Activated T-helper 1 cell treated with anti-CD3 and anti-CD28 coated beads, Interleukin-2, amount 50 U/mL, for 16 hours (primary cell): ENCODE measurements around the gene PDZD4.

ENCODE experiments used
- DNase-seq, 2 donors: peaks; one replicate each; pipeline ENCODE4 v3.0.0-alpha.2; 2020; ENCODE audit warnings: low read depth in 1 of 2, low spot score in 1 of 2

Gene PDZD4

DNA sequence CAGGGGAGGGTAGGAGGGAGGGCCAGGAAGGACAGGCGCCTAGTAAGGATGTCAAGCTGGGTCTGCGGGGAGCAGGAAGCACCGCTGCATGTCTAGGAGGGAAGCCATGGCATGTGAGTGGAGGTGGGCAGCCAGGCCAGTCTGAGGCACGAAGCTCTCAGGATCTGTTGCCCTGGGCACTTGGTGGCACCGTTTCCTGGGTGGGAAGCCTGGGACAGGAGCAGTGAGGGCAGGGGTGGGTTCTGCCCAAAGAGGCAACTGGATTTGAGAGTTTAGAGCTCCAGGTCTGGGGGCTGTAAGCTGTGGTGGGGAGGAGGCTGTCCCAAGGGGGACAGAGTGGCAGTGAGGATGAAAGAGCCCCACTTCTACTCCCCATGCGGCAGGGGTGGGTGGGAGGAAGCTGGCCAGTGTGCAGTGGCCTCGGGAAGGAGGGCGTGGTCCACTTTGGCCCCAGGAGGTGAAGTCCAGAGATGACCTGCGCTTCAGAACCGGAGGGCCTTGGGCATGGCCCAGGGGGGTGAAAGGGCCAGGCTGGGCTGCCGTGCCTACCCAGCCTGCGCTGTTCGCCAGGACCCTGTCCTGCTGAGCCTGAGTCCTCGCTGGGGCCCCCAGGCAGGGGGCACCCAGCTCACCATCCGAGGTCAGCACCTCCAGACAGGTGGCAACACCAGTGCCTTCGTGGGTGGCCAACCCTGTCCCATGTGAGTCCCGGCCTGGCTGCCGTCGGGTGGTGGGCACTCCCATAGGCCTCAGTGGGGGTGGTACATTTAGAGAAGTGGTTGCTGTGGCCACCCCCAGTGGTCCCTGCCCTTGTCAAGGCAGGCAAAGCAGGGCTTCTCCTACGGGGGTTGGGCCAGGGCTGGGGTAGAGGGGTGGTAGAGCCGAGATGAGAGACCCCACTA is 57.8 kb downstream of the PDZD4 start:
- DNase-seq = no peak

DNA sequence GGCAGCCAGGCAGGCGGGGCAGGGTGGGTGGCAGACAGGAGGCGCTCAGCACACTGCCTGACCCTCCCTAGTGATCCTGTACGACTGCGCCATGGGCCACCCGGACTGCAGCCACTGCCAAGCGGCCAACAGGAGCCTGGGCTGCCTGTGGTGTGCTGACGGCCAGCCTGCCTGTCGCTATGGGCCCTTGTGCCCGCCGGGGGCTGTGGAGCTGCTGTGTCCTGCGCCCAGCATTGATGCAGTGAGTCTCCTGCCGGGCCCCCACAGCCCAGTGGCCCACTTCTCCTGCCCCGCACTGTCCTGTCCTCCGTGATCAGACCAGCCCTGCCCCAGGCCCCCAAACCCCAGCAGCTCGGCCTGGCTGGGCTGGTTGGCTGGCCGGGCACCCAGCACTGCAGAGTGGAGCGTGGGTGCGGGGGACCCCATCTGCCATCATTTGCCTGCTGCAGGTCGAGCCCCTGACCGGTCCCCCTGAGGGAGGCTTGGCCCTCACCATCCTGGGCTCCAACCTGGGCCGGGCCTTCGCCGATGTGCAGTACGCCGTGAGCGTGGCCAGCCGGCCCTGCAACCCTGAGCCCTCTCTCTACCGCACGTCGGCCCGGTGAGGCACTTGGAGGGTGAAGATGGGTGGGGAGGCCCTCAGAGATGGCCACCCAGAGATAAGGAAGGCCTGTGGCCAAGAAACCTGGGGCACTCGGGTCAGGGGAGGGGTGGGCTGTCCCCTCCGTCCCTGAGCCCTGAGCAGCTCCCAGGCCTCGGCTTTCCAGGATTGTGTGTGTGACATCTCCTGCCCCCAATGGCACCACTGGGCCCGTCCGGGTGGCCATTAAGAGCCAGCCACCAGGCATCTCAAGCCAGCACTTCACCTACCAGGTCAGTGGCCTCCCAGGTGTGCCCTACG is 58.7 kb downstream of the PDZD4 start:
- DNase-seq = no peak

DNA sequence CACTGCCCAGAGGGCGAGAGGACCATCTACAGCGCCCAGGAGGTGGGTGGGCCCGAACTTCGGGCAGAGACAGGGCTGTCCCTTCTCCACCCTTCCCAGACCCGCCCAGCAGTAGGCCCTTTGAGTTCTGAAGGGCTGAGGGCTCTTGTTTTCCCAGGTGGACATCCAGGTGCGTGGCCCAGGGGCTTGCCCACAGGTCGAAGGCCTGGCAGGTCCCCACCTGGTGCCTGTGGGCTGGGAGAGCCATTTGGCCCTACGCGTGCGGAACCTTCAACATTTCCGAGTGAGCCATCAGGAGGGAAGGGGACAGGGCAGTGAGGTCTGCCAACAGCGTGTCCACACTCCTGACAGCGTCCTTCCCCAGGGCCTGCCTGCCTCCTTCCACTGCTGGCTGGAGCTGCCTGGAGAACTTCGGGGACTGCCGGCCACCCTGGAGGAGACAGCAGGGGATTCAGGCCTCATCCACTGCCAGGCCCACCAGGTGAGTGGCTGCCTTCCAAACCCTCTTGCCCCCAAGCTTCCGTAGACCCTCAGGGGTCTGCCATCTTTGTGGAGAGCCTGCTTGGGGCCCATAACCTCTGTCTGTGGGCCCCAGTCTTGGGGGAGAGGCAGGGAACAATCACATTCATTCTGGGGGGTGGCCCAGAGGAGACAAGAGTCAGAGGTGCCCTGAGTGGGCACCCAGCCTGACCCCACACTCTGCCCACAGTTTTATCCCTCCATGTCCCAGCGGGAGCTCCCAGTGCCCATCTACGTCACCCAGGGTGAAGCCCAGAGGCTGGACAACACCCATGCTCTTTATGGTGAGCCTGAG is 59.5 kb downstream of the PDZD4 start:
- DNase-seq = no peak

DNA sequence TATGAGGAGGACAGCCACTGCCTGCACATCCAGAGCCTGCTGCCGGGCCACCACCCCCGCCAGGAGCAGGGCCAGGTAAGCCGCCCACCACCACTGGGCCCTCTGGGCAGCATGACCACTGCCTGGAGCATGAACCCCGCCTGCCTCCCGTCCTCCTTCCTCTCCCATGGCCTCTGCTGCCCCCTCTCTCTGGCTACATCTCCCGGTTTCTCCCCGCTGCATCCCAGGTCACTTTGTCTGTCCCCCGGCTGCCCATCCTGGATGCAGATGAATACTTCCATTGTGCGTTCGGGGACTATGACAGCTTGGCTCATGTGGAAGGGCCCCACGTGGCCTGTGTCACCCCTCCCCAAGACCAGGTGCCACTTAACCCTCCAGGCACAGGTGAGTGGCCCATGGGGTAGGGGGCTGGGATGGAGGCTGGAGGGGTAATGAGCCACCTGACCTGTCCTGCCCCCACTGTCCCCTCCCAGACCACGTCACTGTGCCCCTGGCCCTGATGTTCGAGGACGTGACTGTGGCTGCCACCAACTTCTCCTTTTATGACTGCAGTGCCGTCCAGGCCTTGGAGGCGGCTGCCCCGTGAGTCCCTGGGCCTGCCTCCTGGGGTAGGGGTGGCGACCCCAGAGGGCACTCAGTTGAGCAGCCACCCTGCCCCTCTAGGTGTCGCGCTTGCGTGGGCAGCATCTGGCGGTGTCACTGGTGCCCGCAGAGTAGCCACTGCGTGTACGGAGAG is 60.3 kb downstream of the PDZD4 start:
- DNase-seq = no peak

DNA sequence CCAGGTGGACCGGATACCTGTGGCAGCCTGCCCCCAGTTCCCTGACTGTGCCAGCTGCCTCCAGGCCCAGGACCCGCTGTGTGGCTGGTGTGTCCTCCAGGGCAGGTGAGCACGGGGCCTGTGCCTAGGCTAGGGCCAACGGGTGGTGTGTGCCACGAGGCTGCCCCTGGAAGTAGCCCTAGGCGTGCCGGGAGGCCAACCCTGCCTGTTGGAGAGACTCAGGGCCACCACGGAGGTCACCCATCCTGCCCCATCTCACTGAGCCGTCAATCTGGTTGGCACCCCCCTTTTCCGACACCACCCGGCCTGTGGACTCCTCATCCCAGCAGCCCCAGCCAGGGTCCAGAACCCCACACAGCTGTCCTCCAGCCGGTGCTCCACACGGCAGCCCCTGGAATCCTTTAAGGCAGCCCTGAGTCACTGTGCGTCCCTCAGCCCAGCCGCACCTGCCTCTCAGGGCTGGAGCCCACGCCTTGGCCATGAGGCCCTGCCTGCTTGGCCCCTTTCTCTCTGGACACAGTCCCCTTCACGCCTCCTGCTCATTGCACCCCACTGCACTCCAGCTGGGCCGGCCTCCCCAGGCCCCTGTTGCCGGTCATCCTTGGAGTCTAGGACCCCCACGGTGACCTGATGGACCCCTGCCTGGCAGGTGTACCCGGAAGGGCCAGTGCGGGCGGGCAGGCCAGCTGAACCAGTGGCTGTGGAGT is 61.0 kb downstream of the PDZD4 start:
- DNase-seq = no peak

DNA sequence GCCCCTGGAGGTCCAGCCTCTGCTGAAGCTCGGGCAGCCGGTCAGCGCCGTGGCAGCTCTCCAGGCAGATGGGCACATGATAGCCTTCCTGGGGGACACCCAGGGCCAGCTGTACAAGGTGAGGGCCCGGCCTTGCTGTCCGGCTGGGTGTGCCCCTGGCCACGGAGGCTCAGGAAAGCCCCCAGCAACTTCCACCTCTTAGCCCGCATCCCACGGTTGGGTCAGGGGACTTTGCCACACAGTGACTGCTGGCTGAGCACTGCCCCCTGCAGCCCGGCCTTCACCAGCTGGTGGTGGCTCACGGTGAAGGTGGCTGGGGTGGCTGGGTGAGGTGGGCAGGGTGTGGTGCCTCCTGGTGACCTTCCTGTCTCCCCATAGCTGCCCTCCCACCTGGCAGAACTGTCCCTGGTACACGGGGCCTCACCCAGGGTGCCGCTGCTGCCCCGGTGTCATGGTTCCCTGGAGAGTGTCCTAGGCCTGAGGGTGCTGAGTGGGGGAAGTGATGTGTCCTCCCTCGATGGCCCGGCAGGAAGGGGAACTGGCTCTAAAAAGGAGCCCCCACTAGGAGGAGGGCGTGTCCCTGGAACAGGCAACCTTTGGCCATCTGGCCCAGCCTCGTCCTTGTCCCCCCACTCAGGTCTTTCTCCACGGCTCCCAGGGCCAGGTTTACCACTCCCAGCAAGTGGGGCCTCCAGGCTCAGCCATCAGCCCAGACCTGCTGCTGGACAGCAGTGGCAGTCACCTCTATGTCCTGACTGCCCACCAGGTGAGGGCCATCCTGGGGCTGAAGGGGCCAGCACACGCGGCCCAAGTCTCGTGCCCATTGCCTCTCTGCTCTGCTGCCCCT is 61.8 kb downstream of the PDZD4 start:
- no peak for DNase-seq

DNA sequence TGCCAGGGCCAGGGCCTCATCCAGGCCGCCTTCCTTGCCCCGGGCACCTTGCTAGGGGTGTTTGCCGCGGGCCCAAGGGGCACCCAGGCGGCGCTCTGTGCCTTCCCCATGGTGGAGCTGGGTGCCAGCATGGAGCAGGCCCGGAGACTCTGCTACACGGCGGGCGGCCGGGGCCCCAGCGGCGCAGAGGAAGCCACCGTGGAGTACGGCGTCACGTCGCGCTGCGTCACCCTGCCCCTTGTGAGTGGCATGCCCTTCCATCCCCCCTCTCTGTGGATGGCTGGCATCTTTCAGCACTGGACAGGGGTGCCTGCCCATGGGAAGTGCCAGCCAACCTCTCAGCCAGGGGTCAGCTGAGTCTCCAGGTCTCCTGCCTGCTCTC is 62.7 kb downstream of the PDZD4 start:
- DNase-seq = no peak

DNA sequence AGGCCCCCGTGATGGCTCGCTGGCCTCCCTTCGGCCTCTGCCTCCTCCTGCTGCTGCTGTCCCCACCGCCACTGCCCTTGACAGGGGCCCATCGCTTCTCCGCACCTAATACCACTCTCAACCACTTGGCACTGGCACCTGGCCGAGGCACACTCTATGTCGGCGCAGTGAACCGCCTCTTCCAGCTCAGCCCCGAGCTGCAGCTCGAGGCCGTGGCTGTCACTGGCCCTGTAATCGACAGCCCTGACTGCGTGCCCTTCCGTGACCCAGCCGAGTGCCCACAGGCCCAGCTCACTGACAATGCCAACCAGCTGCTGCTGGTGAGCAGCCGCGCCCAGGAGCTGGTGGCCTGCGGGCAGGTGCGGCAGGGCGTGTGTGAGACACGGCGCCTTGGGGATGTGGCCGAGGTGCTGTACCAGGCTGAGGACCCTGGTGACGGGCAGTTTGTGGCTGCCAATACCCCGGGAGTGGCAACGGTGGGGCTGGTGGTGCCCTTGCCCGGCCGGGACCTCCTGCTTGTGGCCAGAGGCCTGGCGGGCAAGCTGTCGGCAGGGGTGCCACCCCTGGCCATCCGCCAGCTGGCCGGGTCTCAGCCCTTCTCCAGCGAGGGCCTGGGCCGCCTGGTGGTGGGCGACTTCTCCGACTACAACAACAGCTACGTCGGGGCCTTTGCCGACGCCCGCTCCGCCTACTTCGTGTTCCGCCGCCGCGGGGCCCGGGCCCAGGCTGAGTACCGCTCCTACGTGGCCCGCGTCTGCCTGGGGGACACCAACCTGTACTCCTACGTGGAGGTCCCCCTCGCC is 63.3 kb downstream of the PDZD4 start:
- DNase-seq = no peak

DNA sequence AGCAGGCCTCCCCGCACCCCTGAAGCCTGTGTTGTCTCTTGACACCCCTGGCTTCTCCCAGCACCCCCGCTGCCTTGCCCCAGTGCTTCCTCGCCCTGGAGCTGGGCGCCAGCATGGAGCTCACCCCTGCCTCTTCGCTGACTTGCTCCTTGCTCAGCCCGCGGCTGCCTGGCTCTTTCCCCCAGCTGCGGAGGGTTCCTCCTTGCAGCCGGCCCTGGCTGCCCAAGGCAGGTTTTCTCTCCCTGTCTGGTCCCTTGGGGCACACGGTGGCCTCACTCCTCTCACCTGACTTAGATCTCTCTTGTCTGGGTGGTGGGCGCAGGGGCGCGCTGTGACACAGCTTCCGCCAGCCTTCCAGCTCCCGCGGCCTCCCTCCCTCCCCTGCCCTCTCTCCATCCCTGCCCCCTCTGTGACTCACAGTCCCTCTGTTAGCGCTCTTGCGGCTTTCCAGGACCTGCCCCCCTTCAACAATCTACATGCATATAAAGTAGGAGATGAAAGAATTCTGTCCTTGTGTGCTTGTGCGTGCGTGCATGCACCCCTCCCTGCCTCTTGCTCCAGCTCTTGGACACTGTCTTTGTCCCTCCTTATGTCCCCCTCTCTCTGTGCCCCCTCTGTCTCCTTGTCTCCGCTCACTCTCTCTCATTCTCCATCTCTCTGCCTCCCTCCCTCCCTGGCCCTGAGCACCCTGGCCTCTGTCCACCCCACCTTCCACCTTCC is 64.1 kb downstream of the PDZD4 start:
- DNase-seq = no peak

DNA sequence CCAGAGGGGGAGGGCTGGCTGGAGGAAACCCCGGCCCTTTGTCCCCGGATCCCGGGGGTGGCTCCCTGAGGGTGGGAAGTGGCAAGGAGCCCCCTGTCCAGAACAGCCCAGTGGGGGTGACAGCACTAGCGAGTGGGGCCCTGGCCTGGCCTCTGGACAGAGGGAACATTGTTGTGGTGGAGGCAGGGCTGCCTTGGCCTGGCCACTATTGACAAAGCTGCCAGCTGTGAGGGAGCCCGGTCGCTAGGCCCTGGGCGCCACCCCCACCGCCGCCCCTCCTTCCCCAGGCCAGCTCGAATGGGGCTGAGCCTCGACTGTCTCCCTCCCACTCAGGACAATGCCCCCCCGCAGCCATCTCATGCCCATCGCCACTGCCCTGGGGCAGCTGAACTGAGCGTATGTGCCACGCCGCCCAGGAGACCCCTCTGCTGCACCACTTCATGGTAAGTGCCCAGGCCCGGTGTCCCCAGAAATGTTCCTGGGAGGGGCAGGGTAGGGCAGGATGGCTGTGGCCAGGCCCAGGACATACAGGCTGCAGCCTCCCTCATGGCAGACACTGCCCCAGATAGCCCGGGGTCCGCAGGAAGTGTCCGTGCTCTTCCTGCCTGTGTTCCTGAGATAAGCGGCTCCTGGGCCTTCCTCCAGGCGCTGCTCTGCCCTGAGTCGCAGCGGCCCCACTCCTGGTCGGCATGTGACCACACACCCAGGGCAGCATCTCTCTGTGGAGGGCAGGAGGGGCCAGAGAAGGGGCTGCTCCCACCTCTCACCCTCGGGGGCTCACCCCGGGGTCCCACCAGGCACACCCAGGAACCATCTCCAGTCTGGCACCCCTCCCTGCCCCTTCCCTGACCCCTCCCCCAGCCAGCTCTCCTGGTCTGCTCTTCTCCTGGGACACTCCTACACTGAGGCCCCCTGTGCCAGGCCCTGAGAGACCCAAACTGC is 64.9 kb downstream of the PDZD4 start:
- no peak for DNase-seq

DNA sequence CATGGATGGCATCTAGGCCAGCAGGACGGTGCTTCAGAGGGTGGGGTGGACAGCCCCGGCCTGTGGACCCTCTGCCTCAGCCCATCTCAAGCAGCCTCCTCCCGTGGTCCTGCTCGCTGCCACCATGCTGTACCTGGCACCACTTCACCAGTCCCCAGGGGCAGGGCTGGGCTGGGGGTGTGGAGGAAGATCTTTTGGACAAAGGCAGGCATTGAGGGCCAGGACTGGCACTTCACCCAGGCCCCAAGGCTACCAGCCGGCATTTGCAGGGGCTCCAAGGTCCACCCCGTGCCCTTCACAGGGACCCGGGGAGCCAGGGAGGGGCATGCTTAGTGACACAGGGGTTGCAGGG is 65.6 kb downstream of the PDZD4 start:
- no peak for DNase-seq

DNA sequence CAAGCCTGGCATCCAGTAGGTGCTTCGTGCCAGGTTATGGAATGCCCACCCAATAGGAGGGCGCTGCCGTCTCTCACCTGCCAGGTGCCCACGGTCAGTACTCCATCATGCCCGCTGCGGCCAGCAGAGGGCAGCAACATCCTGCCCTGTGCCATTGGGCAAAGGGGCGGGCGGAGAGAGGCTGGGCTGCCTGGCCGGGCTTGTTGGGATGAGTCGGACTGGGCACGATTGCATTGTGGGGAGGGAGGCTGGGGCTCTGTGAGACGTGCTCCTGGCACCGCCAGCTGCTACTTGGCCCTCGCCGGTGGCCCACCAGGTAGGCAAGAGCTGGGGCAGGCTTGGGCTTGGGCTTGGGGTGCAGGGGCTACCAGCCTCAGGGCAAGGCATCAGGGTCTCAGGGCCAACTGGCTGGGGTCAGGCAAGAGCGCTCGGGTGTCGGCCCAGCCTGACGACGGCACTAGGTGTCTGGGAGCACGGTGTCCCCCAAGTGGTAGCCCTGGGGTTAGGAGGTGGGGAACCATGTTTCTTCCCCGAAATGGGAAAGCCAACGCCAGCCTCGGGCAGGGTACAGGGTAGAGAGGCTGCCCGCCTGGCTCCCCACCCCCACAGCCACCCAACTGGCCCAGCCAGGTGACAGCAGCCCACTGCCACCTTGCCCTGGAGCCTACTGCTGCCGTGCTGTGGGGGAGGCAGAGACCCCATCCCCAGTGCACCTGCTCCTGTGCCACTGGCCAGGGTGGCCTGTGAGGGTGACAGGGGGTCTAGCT is 66.2 kb downstream of the PDZD4 start, which contains the start of gene PLXNB3:
TSS of gene PLXNB3 (plus strand) at position 261 of the 767 bp plus-strand sequence. CDS start 1,287 bp downstream, outside the sequence.
- peak; percentile 46 to 68 for DNase-seq

DNA sequence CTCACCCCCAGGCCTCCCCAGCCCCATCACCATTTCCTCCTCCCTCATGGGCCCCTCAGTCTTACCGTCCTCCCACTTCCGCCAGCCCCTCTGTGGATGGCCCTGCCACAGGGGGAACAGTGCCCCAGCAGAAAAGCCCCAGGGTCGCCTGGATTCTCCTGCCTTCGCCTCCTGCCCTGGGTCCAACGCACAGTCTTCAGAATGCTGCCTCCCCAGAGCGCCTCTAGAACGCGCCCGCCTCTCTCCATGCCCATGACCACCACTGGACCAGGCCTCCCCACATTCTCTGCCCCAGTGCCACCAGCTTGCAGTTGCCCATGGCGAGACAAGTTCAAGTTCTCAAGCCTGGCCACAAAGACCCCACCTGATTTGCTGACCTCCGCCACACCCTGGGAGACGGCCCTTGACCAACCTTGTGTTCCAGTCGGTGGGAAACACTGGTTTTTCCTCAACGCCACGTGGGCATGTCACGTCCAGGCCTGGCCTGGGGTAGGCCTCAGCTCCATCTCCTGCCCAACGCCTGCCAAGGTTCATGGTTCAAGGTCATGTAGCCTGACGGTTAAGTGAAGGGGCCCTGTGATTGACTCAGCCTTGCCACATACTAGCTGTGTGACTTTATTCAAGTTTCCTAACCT is 66.9 kb downstream of the PDZD4 start:
- no peak for DNase-seq

DNA sequence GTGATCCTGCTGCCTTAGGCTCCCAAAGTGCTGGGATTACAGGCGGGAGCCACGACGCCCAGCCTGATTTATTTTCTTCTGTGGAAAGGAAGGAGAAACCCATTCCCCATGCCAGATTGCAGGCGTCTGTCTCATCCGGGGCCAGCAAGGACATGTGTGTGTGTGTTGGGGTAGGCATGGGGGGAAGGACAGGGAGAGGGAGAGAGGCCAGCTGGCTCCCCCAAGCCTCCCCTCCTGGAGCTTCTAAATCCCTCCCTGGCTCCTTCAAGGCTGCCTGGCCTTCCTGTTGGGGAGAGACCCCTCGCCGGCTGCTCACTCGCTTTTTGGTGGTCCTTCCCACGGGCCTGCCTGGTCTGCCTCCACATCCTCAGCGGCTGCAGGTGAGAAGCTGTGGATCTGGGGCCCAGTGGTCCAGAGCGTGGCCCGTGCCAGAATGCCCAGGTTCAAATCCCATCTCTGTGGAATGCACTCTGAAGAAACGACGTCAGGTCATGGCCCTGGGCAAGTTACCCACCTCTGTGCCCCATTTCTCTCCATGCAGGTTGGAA is 67.6 kb downstream of the PDZD4 start:
- no peak for DNase-seq

DNA sequence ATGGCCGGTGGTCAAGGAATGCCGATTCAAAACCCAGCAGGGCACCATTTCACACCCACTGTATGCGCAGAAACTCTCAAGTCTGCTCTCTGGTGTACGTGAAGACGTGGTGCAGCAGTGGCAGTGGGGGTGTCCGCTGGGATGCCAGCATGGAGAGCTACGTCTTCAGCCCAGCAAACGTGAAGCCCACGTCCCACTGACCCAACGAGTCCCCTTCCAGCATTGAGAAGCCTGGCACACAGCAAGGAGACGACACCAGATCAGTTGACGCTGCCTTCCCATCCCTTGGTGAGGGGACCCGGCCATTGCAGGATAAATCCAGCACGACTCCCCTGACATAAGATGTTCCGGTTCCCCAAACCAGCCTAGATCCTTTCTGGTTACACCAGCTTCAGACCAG is 68.5 kb downstream of the PDZD4 start:
- DNase-seq = no peak
